T follicular helper cell (primary cell): ENCODE measurements around the gene GNB3.

Experiments
- DNase-seq: peaks from one replicate; pipeline ENCODE4 v3.0.0-alpha.2; 2020; ENCODE audit warnings: low read depth

Gene GNB3

DNA sequence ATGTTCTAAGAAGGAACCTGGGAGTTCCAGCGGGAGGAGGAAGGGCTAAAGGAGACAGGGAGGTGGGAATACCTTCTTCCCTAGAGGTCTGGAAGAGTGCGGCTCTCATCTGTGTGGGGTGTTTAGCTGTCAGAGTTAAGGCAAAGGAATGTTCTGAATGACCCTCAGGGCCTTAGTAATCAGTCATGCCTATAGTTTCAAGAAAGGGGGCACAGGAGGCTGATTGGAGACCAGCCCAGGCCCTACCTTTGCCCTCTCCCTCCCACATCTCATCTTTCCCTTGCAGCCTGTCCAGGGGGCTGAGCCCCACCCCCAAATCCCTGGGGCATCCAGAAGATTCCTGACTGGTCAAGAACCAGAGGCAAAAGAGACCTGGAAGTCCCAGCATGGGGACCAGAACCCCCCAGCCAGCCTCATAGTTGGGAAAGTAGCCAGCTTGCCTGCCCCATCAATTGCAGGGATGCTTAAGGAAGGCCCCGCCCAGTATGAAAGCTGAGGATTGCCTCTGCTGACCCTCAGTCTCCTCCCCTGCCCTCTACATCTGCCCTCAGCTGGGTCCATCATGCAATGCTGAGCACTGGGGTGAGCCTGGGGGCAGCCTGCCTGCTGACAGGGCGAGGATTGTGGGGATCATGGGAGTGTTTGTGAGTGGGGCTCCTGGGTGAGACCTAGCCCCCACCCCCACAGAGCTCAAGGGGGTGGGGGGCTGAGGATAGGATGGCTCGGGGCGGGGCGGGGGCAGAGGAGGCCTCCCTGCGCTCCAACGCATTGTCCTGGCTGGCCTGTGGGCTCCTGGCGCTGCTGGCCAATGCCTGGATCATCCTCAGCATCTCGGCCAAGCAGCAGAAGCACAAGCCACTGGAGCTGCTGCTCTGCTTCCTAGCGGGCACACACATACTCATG is 17.3 kb upstream of the GNB3 start:
- no peak for DNase-seq

- no peak for DNase-seq
These were observed 16.5 kb upstream of the GNB3 start for GRCh38 chr12:6824085-6824775.

- no peak for DNase-seq
These were observed 15.8 kb upstream of the GNB3 start for GRCh38 chr12:6824901-6825381.

DNA sequence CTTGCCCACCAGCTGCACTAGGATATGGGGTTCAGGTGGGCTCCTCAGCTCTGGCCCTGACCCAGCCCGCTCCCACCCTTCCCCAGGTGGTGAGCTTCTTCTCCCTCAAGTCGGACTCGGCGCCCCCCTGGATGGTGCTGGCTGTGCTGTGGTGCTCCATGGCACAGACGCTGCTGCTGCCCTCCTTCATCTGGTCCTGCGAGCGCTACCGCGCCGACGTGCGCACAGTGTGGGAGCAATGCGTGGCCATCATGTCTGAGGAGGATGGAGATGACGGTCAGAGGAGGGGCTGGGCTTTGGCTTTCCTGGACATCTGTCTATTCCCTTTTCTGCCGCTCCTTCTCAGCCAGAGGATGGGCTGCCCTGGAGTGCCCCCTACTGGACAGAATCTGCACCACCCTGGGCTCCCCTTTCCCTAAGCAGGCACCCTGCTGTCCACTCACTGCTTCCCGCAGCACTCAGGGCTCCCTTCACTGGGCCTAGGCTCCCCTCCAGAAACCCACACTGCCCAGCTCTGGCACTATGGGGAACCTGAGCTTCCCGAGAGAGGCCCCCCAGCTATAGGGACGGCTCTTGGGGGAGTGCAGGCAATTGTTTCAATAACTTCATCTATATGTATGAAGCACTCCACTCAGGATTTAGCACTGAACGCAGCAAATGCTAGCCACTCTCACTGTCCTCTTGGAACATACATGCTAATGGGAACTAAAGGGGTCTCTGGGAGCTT is 15.2 kb upstream of the GNB3 start:
- DNase-seq: peak; percentile 70

- DNase-seq: no peak
These were observed 14.5 kb upstream of the GNB3 start for GRCh38 chr12:6826125-6826733.

DNA sequence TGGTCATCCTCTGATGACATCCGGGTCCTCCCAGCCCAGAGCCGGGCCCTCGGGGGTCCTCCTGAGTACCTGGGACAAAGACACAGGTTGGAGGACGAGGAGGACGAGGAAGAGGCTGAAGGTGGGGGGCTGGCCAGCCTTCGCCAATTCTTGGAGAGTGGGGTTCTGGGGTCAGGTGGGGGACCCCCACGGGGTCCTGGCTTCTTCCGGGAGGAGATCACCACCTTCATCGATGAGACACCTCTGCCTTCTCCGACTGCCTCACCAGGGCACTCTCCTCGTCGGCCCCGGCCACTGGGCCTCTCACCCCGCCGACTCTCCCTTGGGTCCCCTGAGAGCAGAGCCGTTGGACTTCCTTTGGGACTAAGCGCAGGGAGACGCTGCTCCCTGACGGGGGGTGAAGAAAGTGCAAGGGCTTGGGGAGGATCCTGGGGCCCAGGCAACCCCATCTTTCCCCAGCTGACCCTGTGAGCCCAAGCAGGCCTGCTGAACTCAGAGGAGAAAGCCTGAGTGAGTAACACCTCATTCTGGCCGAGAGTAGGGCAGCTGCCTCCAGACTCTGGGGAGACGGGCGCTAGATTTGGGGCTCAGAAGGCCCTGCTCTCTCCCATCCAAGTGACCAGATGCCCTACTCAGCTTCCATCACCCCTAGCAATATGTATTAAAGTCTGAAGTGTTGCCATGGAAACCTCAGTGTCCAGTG is 13.8 kb upstream of the GNB3 start:
- no peak for DNase-seq

DNA sequence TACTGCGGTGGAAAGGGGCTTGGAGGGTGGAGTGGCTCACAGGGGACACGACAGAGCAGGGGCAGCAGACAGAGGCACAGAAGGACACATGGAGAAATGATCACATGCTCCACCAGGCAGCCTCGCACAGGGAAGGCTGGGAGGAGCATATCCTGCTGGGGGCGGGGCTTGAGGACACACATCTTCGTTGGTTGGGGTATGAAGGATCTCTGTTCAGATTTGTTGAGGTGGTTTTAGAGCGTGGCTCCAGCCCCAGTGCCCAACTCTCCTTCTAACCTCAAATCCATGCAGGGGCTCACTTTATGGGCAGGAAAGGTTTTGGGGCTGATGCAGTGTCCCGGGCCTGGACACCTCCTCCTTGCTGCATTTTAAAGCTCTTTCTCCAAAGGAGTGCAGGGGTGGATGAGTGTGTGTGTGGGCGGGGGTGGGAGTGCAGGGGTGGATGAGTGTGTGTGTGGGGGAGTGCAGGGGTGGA is 13.3 kb upstream of the GNB3 start:
- DNase-seq: no peak

GRCh38 chr12:6827982-6828780 is 12.5 kb upstream of the GNB3 start, which contains the start of gene P3H3:
P3H3 (plus strand) TSS chr12:6828407; CDS start chr12:6828441, 34 bp downstream.
- DNase-seq: no peak

GRCh38 chr12:6828781-6829535 is 11.8 kb upstream of the GNB3 start:
- no peak for DNase-seq

GRCh38 chr12:6829536-6830220 is 11.0 kb upstream of the GNB3 start:
- no peak for DNase-seq

GRCh38 chr12:6830286-6830890 is 10.3 kb upstream of the GNB3 start:
- no peak for DNase-seq

DNA sequence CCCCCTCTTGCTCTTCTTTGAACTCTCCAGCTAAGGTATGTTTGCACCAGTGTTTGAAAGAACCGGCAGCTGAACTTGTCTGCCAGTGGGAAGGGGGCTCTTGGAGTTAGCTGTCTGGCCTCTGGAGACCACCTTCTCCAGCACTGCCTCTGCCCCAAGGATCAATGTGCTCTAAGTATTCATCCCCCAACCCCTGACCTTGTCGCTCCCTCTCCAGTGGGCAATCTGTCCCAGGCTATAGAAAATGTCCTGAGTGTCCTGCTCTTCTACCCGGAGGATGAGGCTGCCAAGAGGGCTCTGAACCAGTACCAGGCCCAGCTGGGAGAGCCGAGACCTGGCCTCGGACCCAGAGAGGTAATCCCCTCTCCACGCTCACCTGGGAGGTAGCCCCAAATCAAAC is 9.7 kb upstream of the GNB3 start:
- no peak for DNase-seq

- DNase-seq: no peak
These were observed 9.2 kb upstream of the GNB3 start for GRCh38 chr12:6831450-6831995.

DNA sequence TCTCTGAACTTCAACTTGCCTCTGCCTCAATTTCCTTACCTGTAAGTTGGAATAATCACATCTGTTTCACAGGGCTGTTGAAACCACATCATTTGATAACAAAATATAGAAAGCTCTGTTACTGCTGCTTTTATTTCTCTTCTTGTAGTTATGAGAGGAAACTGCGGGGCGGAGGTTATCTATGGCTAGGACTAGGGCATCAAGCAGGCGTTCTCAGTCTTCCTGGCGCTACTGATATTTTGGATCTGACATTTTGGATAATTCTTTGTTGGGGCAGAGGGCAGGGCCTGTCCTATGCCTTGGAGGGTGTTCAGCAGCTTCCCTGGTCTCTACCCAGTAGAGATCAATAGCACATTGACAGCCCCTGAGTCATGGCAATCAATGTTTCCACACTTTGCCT is 8.6 kb upstream of the GNB3 start:
- DNase-seq: no peak

- DNase-seq: no peak
These were observed 7.4 kb upstream of the GNB3 start for GRCh38 chr12:6833189-6833890.

DNA sequence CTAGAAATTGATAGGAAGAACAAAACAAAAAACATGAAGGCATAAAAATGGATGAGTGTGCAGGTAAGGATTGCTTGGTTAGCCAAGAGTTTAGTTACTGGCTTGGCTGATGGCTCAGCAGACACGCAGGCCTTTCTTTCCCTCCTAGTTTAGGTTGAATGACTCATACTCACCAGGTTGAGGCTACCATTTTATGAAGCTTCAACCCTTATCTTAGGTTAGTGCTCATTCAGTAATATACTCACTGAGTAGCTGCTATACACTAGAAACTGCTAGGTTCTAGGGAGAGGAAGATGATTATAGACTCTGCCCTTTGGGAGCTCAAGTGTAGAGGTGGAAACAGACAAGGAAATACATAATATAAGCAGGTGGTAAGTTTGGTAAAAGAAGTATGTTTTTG is 6.5 kb upstream of the GNB3 start:
- DNase-seq: no peak

GRCh38 chr12:6834873-6835272 is 5.9 kb upstream of the GNB3 start:
- DNase-seq: no peak

DNA sequence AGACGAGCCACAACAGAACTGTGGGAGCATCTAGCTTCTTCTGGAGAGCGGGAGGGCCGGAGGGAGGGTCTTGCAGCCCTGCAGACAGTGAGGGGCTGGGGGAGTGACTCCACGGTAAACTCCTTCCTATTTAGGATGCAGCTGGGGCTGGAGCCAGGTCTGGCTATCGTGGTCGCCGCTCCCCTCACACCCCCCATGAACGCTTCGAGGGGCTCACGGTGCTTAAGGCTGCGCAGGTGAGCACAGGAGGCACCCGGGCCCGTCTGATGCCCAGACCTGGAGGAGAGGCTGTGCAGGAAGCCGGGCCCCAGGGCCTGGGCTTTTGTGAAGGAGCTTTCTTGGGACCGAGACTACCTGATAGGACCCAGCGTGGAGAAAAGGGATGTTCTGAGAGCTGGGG is 3.9 kb upstream of the GNB3 start:
- no peak for DNase-seq
